Measurements from ENCODE around the gene MAP2.

GRCh38 chr2:209463835-209464234 lies 40.0 kb downstream of the MAP2 start:
- TF ChIP-seq EP300 (IDR thresholded peaks at IDR 0.05), result no peak
- no peak for TF ChIP-seq POLR2A (IDR thresholded peaks at IDR 0.05)
- no peak for TF ChIP-seq CTCF (IDR thresholded peaks at IDR 0.05)
- TF ChIP-seq POLR2AphosphoS5 (IDR thresholded peaks at IDR 0.05), result no peak
